Measurements from ENCODE around the gene C3orf20.

The C3orf20 gene

GRCh38 chr3:14687360-14687759 lies 12.4 kb downstream of the C3orf20 start:
- no peaks in the 10 kb centered on the region for H3K27me3 ChIP-seq (ENCODE audit: low read length)
- H3F3A ChIP-seq (ENCODE audit: insufficient read depth): peaks cover 81% of the 10 kb centered on the region
- H3K36me3 ChIP-seq (ENCODE audit: low read length): no peaks in the 10 kb centered on the region
- no peaks in the 10 kb centered on the region for H4K20me1 ChIP-seq (ENCODE audit: low read depth, low read length)
- no peak for TF ChIP-seq EZH2phosphoT487 (conservative IDR thresholded peaks at IDR 0.05; ENCODE audit: low read length)
- TF ChIP-seq, protein P1, sequence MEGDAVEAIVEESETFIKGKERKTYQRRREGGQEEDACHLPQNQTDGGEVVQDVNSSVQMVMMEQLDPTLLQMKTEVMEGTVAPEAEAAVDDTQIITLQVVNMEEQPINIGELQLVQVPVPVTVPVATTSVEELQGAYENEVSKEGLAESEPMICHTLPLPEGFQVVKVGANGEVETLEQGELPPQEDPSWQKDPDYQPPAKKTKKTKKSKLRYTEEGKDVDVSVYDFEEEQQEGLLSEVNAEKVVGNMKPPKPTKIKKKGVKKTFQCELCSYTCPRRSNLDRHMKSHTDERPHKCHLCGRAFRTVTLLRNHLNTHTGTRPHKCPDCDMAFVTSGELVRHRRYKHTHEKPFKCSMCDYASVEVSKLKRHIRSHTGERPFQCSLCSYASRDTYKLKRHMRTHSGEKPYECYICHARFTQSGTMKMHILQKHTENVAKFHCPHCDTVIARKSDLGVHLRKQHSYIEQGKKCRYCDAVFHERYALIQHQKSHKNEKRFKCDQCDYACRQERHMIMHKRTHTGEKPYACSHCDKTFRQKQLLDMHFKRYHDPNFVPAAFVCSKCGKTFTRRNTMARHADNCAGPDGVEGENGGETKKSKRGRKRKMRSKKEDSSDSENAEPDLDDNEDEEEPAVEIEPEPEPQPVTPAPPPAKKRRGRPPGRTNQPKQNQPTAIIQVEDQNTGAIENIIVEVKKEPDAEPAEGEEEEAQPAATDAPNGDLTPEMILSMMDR (IDR thresholded peaks at IDR 0.05; ENCODE audit: insufficient read depth, low read length, poor library complexity, severe bottlenecking): no peak
- peak overlapping the region; percentile 13 for H3K4me3 ChIP-seq (ENCODE audit: insufficient read depth, low read length, poor library complexity, severe bottlenecking)
- H3K9ac ChIP-seq (ENCODE audit: low read length): peak overlapping the region; percentile 67
- no peaks in the 10 kb centered on the region for H3K79me2 ChIP-seq (ENCODE audit: insufficient read depth, low read length)
- peak overlapping the region; percentile 99 for H3K27ac ChIP-seq (ENCODE audit: low read depth, low read length)
- no peaks in the 10 kb centered on the region for H3K9me3 ChIP-seq (ENCODE audit: insufficient read depth, low read length)
- H3K9me2 ChIP-seq (replicated peaks; ENCODE audit: insufficient read depth, low read length): no peaks in the 10 kb centered on the region
- H3K4me2 ChIP-seq (ENCODE audit: low read depth, low read length, poor library complexity, severe bottlenecking): peak overlapping the region; percentile 92
- H2AFZ ChIP-seq (ENCODE audit: low read depth, low read length, severe bottlenecking): no peak overlapping the region

DNA sequence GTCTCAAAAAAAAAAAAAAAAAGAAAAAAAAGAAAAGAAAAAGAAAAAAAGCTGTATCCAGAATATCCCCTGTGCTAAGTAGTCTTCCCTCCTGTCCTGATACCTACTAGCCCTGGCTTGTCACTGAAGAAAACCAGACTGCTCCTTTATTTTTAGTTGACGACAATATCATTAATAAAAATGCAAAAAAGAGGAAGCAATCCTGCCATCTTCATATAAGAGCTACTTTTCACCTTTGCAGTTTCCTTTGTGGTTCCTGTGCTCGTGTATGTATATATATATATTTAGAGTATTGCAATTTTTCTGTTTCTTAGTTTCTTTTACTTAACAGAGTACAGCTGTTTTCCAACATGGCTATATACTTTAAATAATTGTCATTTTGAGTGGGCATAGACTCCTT lies 13.6 kb downstream of the C3orf20 start:
- Histone ChIP-seq H3K9me3 (ENCODE audit: insufficient read depth, low read length) (peaks cover 6% of the 10 kb centered on the region; the same call in 1 of the 2 replicates), H3K4me2 (ENCODE audit: low read depth, low read length, poor library complexity, severe bottlenecking) (peak overlapping the region; percentile 92), H4K20me1 (ENCODE audit: low read depth, low read length) (no peaks in the 10 kb centered on the region), H3K79me2 (ENCODE audit: insufficient read depth, low read length) (no peaks in the 10 kb centered on the region), H3K9ac (ENCODE audit: low read length) (peak overlapping the region; percentile 67), H3K9me2 (replicated peaks; ENCODE audit: insufficient read depth, low read length) (no peaks in the 10 kb centered on the region), H3F3A (ENCODE audit: insufficient read depth) (peaks cover 90% of the 10 kb centered on the region), H3K4me3 (ENCODE audit: insufficient read depth, low read length, poor library complexity, severe bottlenecking) (peak overlapping the region; percentile 29), H3K27me3 (ENCODE audit: low read length) (no peaks in the 10 kb centered on the region), H3K27ac (ENCODE audit: low read depth, low read length) (peak overlapping the region; percentile 99), H2AFZ (ENCODE audit: low read depth, low read length, severe bottlenecking) (no peak overlapping the region), H3K36me3 (ENCODE audit: low read length) (peaks cover 8% of the 10 kb centered on the region)
- TF ChIP-seq, protein P1 (IDR thresholded peaks at IDR 0.05; ENCODE audit: insufficient read depth, low read length, poor library complexity, severe bottlenecking): no peak
- no peak for TF ChIP-seq EZH2phosphoT487 (conservative IDR thresholded peaks at IDR 0.05; ENCODE audit: low read length)

- H3K4me2 ChIP-seq (ENCODE audit: low read depth, low read length, poor library complexity, severe bottlenecking): peak overlapping the region; percentile 92
- H2AFZ ChIP-seq (ENCODE audit: low read depth, low read length, severe bottlenecking): no peak overlapping the region
- H3F3A ChIP-seq (ENCODE audit: insufficient read depth): peaks cover 87% of the 10 kb centered on the region
Measured at GRCh38 chr3:14689247-14689980, 14.5 kb downstream of the C3orf20 start.

More at GRCh38 chr3:14689247-14689980, 14.5 kb downstream of the C3orf20 start:
- Histone ChIP-seq H3K9me2 (replicated peaks; ENCODE audit: insufficient read depth, low read length) (no peaks in the 10 kb centered on the region), H3K9ac (ENCODE audit: low read length) (peak overlapping the region; percentile 67), H3K27me3 (ENCODE audit: low read length) (no peaks in the 10 kb centered on the region), H3K36me3 (ENCODE audit: low read length) (peaks cover 16% of the 10 kb centered on the region), H4K20me1 (ENCODE audit: low read depth, low read length) (no peaks in the 10 kb centered on the region), H3K4me3 (ENCODE audit: insufficient read depth, low read length, poor library complexity, severe bottlenecking) (peak overlapping the region; percentile 29), H3K79me2 (ENCODE audit: insufficient read depth, low read length) (no peaks in the 10 kb centered on the region), H3K27ac (ENCODE audit: low read depth, low read length) (peak overlapping the region; percentile 99), H3K9me3 (ENCODE audit: insufficient read depth, low read length) (peaks cover 6% of the 10 kb centered on the region; the same call in 1 of the 2 replicates)
- TF ChIP-seq EZH2phosphoT487 (conservative IDR thresholded peaks at IDR 0.05; ENCODE audit: low read length): no peak
- TF ChIP-seq, protein P1 (IDR thresholded peaks at IDR 0.05; ENCODE audit: insufficient read depth, low read length, poor library complexity, severe bottlenecking): no peak

Measured in SU-DHL-6 (cell line).